Kidney (tissue), 14 donors: ENCODE data around the gene QRFPR. TPM values are rescaled to one million over a fixed set of nuclear protein-coding genes. Genes with fewer than 3 reads are reported as not detected.

Source experiments
- DNase-seq, 5 donors: peaks; one replicate each; pipeline ENCODE4 v3.0.0-alpha.2; 2013 to 2020
- FAIRE-seq: peaks from 2 replicates; lab custom pipeline; 2012; peaks lifted over from hg19 to GRCh38; lab: Jason Lieb, UNC
- H3K27ac ChIP-seq, 2 donors: one replicate each; pipeline ENCODE4 v1.7.0; 2013; ENCODE audit warnings: low read depth in 2 of 2, low read length in 2 of 2, inconsistent platforms in 1 of 2
- H3K27me3 ChIP-seq: one replicate; pipeline ENCODE4 v1.7.1; 2013; ENCODE audit warnings: low read length, inconsistent platforms; ENCODE audit not compliant: control insufficient read depth, insufficient read depth
- H3K36me3 ChIP-seq, 3 donors: one replicate each; pipeline versions ENCODE4 v1.7.0 to v1.7.1; 2013; ENCODE audit warnings: low read length in 3 of 3, control low read depth in 1 of 3, inconsistent platforms in 1 of 3; ENCODE audit not compliant: insufficient read depth in 3 of 3, control insufficient read depth in 2 of 3
- H3K4me1 ChIP-seq, 3 donors: one replicate each; pipeline versions ENCODE4 v1.7.0 to v1.7.1; 2013; ENCODE audit warnings: low read length in 3 of 3, inconsistent platforms in 1 of 3, low read depth in 1 of 3; ENCODE audit not compliant: control insufficient read depth in 2 of 3, insufficient read depth in 2 of 3
- H3K4me3 ChIP-seq, 3 donors: one replicate each; pipeline versions ENCODE4 v1.7.0 to v1.8.1; 2013; ENCODE audit warnings: low read length in 3 of 3, control low read depth in 1 of 3, inconsistent platforms in 1 of 3
- H3K9ac ChIP-seq, 3 donors: one replicate each; pipeline versions ENCODE4 v1.7.0 to v1.7.1; 2013; ENCODE audit warnings: low read length in 3 of 3, control low read depth in 1 of 3, inconsistent platforms in 1 of 3
- H3K9me3 ChIP-seq, 3 donors: one replicate each; pipeline versions ENCODE4 v1.7.0 to v1.7.1; 2013; ENCODE audit warnings: low read length in 3 of 3, control low read depth in 1 of 3, inconsistent platforms in 1 of 3; ENCODE audit not compliant: control insufficient read depth in 2 of 3, insufficient read depth in 1 of 3
- intact Hi-C: fragments of 100-400 bp; cut with DNase I; formaldehyde crosslinking; loops from one replicate; pipeline ENCODE4 v1.11.1; 2022
- polyA plus RNA-seq: library from polyadenylated mRNA; stranded (reverse); fragments of 350-450 nt; fragmentation: Illumina TruSeq; extraction: RNeasy Lipid Tissue Mini Kit (QIAGEN cat#74804); gene quantifications from one replicate; pipeline ENCODE4 v1.2.3, GENCODE V29; 2014; ENCODE audit warnings: low read depth, low replicate concordance; ENCODE audit not compliant: insufficient read depth
- total RNA-seq: library from RNA; stranded (reverse); fragmentation: NEBNext Ultra II Directional; extraction: Animal tissue kit (Norgen Biotek cat#: 25700); gene quantifications from one replicate; pipeline ENCODE4 v1.2.1, GENCODE V29; 2021
- TF ChIP-seq, protein P1 (sequence below): IDR thresholded peaks from 3 replicates; pipeline ENCODE4 v1.5.1; 2012; ENCODE audit warnings: mild to moderate bottlenecking, moderate library complexity, borderline replicate concordance; ENCODE audit not compliant: insufficient read depth; ENCODE audit errors: extremely low read depth
- donor health status: control.
- donor health status: control.
- donor health status: control.
- donor health status: control.
- donor health status: control.
- donor health status: DM: yes; HTN: yes; CAD: no.
- donor health status: Normal renal cell carcinoma (clear cell type).

QRFPR gene
- total and polyA plus RNA-seq, 2 donors from 2014 or later = 0.99 to 7.8 TPM

DNA sequence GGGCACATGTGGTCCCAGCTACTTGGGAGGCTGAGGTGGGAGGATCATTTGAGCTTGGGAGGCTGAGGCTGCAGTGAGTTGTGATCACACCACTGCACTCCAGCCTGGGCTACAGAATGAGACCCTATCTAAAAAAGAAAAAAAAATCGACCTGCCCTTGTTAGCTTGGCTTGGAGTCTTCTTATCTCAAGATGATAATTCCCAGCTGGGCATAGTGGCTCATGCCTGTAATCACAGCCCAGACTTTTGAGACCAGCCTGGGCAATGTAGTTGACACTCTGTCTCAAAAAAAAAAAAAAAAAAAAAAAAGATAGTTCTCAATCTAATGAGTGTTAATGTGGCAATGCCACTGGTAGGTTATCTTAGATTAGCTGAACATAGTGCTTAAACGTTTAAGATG lies 41.0 kb downstream of the QRFPR start:
- TF ChIP-seq, protein P1, sequence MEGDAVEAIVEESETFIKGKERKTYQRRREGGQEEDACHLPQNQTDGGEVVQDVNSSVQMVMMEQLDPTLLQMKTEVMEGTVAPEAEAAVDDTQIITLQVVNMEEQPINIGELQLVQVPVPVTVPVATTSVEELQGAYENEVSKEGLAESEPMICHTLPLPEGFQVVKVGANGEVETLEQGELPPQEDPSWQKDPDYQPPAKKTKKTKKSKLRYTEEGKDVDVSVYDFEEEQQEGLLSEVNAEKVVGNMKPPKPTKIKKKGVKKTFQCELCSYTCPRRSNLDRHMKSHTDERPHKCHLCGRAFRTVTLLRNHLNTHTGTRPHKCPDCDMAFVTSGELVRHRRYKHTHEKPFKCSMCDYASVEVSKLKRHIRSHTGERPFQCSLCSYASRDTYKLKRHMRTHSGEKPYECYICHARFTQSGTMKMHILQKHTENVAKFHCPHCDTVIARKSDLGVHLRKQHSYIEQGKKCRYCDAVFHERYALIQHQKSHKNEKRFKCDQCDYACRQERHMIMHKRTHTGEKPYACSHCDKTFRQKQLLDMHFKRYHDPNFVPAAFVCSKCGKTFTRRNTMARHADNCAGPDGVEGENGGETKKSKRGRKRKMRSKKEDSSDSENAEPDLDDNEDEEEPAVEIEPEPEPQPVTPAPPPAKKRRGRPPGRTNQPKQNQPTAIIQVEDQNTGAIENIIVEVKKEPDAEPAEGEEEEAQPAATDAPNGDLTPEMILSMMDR = no peak
- Histone ChIP-seq H3K4me3 (no peak overlapping the region), H3K36me3 (no peaks in the 10 kb centered on the region), H3K27me3 (no peaks in the 10 kb centered on the region), H3K4me1 (no peaks in the 10 kb centered on the region), H3K9ac (no peak overlapping the region), H3K9me3 (no peaks in the 10 kb centered on the region), H3K27ac (no peak overlapping the region)
- DNase-seq (no peak), FAIRE-seq (no peak)
- intact Hi-C loops = no loop called here

DNA sequence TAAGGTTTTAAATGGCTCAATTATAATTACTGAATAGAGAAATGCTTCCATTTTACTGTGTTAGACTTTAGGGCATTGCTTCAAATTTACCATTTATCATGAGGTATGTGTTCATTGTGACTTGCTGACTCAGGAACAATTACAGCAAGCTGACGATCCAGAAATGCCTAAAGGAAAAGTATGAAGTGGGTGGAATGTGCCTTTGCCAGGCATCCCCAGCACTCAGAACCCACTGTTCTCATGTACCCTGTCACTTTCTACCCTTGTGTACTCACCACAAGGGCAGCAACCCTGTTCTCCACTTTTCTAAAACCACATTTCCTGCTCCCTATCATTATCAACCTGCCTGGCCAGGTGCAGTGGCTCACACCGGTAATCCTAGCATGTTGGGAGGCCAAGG lies 41.5 kb downstream of the QRFPR start:
- H3K4me3 ChIP-seq = no peak overlapping the region
- no peak overlapping the region for H3K9ac ChIP-seq
- FAIRE-seq (no peak), DNase-seq (no peak)
- no peak overlapping the region for H3K27ac ChIP-seq
- no peaks in the 10 kb centered on the region for H3K4me1 ChIP-seq
- H3K9me3 ChIP-seq = no peaks in the 10 kb centered on the region
- TF ChIP-seq, protein P1 = no peak
- intact Hi-C loops = no loop called here
- H3K27me3 ChIP-seq = no peaks in the 10 kb centered on the region
- no peaks in the 10 kb centered on the region for H3K36me3 ChIP-seq

DNA sequence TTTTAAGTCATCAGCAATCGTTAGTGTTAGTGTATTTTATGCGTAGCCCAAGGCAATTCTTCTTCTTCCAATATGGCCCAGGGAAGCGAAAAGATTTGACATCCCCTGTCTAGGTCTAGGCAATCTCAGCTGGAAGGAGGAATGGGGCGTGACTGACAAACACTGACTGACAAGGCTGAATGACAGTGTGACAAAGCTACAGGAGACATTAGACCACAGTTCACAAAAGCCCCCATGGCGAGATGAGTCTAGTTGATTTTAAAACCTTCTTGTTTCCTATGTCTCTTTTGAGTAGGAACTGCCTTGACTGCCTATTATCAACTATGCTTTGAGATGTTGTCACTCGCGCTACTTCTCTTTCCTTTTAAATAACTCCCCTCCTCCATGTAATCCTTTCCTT lies 42.3 kb downstream of the QRFPR start:
- DNase-seq (no peak), FAIRE-seq (no peak)
- intact Hi-C loops = no loop called here

DNA sequence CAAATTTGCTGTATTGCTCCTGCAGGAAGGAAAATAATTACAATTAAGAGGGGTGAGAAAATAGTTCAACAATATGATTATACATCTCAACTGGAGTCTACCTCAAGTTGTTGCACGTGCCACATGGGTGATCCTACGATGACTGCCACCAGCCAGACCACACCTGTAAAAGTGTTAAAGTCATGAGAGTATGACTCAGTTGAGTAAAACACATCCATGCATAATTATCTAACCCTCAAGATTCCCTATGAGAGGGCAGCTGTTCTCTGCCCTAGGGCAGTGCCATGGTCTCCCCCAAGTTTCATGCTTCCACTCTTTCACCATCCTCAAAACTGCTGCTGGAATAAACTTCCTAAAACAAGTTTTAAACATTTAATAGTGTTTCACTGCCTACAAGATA lies 44.1 kb downstream of the QRFPR start:
- no peak overlapping the region for H3K9ac ChIP-seq
- H3K36me3 ChIP-seq = no peaks in the 10 kb centered on the region
- intact Hi-C loops = no loop called here
- no peak for FAIRE-seq
- H3K27me3 ChIP-seq = no peaks in the 10 kb centered on the region
- H3K9me3 ChIP-seq = no peaks in the 10 kb centered on the region
- no peaks in the 10 kb centered on the region for H3K4me1 ChIP-seq
- DNase-seq = no peak
- no peak overlapping the region for H3K27ac ChIP-seq
- TF ChIP-seq, protein P1 = no peak
- H3K4me3 ChIP-seq = no peak overlapping the region

More for the DNA sequence above, 42.3 kb downstream of the QRFPR start:
- no peaks in the 10 kb centered on the region for H3K4me1 ChIP-seq
- H3K9me3 ChIP-seq = no peaks in the 10 kb centered on the region
- TF ChIP-seq, protein P1 = no peak
- no peaks in the 10 kb centered on the region for H3K27me3 ChIP-seq
- no peak overlapping the region for H3K27ac ChIP-seq
- H3K4me3 ChIP-seq = no peak overlapping the region
- no peaks in the 10 kb centered on the region for H3K36me3 ChIP-seq
- H3K9ac ChIP-seq = no peak overlapping the region
